Osteoblast (primary cell): ENCODE measurements around the gene SPI1. TPM values are rescaled to one million over a fixed set of nuclear protein-coding genes. Genes with fewer than 3 reads are reported as not detected.
A peak's percentile ranks its signal among the peaks of the same experiment; 100 is the strongest.

Source experiments
- DNase-seq: peaks from one replicate; pipeline ENCODE4 v3.0.0; 2011; ENCODE audit warnings: low spot score, mixed read lengths; ENCODE audit not compliant: insufficient read length; ENCODE audit errors: missing footprints
- H2AFZ ChIP-seq: 2 replicates; pipeline ENCODE4 v1.6.0; 2011; ENCODE audit warnings: mild to moderate bottlenecking, low read length
- H3K27ac ChIP-seq: 2 replicates; pipeline ENCODE4 v1.5.1; 2011; ENCODE audit warnings: mild to moderate bottlenecking, low read depth, low read length, moderate library complexity
- H3K27me3 ChIP-seq: 2 replicates; pipeline ENCODE4 v1.6.0; 2012; ENCODE audit warnings: mild to moderate bottlenecking, control low read depth, inconsistent platforms, low read length, moderate library complexity; ENCODE audit not compliant: insufficient read depth
- H3K36me3 ChIP-seq: 2 replicates; pipeline ENCODE4 v1.5.1; 2011; ENCODE audit warnings: mild to moderate bottlenecking, low read length, control low read depth, moderate library complexity; ENCODE audit not compliant: insufficient read depth
- H3K4me1 ChIP-seq: 2 replicates; pipeline ENCODE4 v1.5.1; 2011; ENCODE audit warnings: mild to moderate bottlenecking, low read length, control low read depth, moderate library complexity; ENCODE audit not compliant: insufficient read depth
- H3K4me2 ChIP-seq: 2 replicates; pipeline ENCODE4 v1.6.0; 2011; ENCODE audit warnings: mild to moderate bottlenecking, low read length; ENCODE audit not compliant: insufficient read depth
- H3K4me3 ChIP-seq: fragments of 200-600 bp; sonication (generic); 3 replicates; pipeline ENCODE4 v1.5.1; 2012; ENCODE audit warnings: mild to moderate bottlenecking, low read length, inconsistent platforms; ENCODE audit not compliant: insufficient read depth
- H3K79me2 ChIP-seq: 2 replicates; pipeline ENCODE4 v1.6.0; 2012; ENCODE audit warnings: mild to moderate bottlenecking, low read length, control low read depth, inconsistent platforms; ENCODE audit not compliant: insufficient read depth
- H3K9me3 ChIP-seq: 2 replicates; pipeline ENCODE4 v1.5.1; 2011; ENCODE audit warnings: low read depth, low read length, control low read depth
- H4K20me1 ChIP-seq: 2 replicates; pipeline ENCODE4 v1.6.0; 2012; ENCODE audit warnings: mild to moderate bottlenecking, low read length, control low read depth; ENCODE audit not compliant: insufficient read depth
- total RNA-seq: library from RNA; depleted of rRNA; stranded (reverse); fragments of >200 nt; gene quantifications from 2 replicates; pipeline ENCODE4 v1.2.3, GENCODE V29; 2012
- TF ChIP-seq, protein P1 (sequence below): IDR thresholded peaks from 2 replicates; pipeline ENCODE4 v1.5.1; 2011; ENCODE audit warnings: mild to moderate bottlenecking, low read depth, low read length, moderate library complexity; ENCODE audit errors: extremely low read depth

Gene SPI1
- total RNA-seq, 1 donor = not detected

DNA sequence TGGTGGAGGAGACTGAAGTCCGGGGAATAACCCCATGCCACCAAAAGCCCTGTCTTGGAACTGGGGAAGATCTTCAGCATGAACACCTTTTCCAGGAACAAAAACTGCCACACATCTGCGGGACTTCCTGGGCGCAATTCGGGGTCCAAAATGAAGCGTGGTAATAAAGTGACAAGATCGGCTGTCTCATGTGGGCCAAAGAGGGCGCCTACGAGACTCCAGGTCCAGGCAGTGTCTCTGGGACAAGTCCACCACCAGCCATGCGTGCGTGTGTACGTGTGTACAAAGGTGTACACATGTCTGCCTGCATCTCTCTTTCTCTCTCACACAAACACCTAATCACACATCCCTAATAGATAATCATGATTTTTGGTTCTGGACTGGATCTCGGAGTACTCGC lies 16.9 kb downstream of the SPI1 start:
- H2AFZ ChIP-seq = no peak overlapping the region
- no peak for DNase-seq
- H3K4me2 ChIP-seq = no peak overlapping the region
- no peak overlapping the region for H3K4me3 ChIP-seq
- H3K27me3 ChIP-seq = no peaks in the 10 kb centered on the region
- TF ChIP-seq, protein P1, sequence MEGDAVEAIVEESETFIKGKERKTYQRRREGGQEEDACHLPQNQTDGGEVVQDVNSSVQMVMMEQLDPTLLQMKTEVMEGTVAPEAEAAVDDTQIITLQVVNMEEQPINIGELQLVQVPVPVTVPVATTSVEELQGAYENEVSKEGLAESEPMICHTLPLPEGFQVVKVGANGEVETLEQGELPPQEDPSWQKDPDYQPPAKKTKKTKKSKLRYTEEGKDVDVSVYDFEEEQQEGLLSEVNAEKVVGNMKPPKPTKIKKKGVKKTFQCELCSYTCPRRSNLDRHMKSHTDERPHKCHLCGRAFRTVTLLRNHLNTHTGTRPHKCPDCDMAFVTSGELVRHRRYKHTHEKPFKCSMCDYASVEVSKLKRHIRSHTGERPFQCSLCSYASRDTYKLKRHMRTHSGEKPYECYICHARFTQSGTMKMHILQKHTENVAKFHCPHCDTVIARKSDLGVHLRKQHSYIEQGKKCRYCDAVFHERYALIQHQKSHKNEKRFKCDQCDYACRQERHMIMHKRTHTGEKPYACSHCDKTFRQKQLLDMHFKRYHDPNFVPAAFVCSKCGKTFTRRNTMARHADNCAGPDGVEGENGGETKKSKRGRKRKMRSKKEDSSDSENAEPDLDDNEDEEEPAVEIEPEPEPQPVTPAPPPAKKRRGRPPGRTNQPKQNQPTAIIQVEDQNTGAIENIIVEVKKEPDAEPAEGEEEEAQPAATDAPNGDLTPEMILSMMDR = no peak
- H3K4me1 ChIP-seq = no peaks in the 10 kb centered on the region
- H3K27ac ChIP-seq = no peak overlapping the region
- no peaks in the 10 kb centered on the region for H3K36me3 ChIP-seq
- no peaks in the 10 kb centered on the region for H3K79me2 ChIP-seq
- no peaks in the 10 kb centered on the region for H3K9me3 ChIP-seq
- no peaks in the 10 kb centered on the region for H4K20me1 ChIP-seq

- H3K4me3 ChIP-seq = no peak overlapping the region
- H3K4me2 ChIP-seq = no peak overlapping the region
- H3K9me3 ChIP-seq = no peaks in the 10 kb centered on the region
- H3K4me1 ChIP-seq = no peaks in the 10 kb centered on the region
- H3K36me3 ChIP-seq = no peaks in the 10 kb centered on the region
- no peaks in the 10 kb centered on the region for H4K20me1 ChIP-seq
- H3K27ac ChIP-seq = no peak overlapping the region
- H3K27me3 ChIP-seq = no peaks in the 10 kb centered on the region
- TF ChIP-seq, protein P1 = no peak
- H3K79me2 ChIP-seq = no peaks in the 10 kb centered on the region
- no peak overlapping the region for H2AFZ ChIP-seq
- DNase-seq = no peak
Measured at GRCh38 chr11:47360341-47360740, 18.0 kb downstream of the SPI1 start.

DNA sequence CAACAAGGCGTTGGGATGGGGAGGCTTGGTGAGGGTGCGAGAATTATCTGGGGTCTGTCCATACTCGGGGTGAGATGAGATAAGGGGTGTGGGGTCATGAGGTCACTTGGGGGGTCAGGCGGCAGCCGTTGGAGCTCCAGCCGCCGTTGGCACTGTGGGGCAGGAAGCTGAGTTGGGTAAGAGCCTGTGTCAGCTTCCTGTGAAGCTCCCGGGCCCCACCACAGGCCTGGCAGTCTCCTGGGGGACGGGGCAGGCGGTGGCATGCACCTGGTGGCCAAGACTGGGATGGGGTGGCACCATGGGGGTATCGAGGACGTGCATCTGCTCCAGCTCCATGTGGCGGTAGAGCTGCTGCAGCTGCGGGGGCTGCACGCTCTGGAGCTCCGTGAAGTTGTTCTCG lies 18.8 kb downstream of the SPI1 start:
- no peaks in the 10 kb centered on the region for H3K79me2 ChIP-seq
- no peak overlapping the region for H2AFZ ChIP-seq
- no peak overlapping the region for H3K4me3 ChIP-seq
- no peaks in the 10 kb centered on the region for H3K36me3 ChIP-seq
- H3K4me2 ChIP-seq = no peak overlapping the region
- TF ChIP-seq, protein P1 = no peak
- DNase-seq = peak; percentile 34
- H3K27me3 ChIP-seq = no peaks in the 10 kb centered on the region
- no peaks in the 10 kb centered on the region for H3K4me1 ChIP-seq
- no peaks in the 10 kb centered on the region for H4K20me1 ChIP-seq
- H3K9me3 ChIP-seq = no peaks in the 10 kb centered on the region
- H3K27ac ChIP-seq = no peak overlapping the region

DNA sequence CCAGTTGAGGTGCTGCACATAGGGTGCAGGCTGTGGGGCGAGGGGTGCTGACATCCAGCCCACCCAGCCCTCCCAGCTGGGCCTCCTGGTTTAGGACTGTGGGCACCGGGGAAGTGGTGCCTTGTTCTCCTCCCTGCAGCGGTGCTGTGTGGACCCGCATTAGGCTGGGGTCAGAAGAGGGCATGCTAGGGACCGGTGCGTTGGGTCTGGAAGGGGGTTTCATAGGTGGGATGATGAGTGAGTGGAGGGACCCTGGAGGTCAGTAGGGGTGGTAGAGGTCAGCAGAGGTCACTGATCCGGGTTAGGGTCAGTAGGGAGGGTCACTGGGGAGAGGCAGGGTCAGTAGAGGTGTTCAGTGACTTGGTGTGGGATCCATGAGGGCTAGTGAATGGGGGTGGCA lies 19.2 kb downstream of the SPI1 start:
- TF ChIP-seq, protein P1 = no peak
- H3K27me3 ChIP-seq = no peaks in the 10 kb centered on the region

More for the DNA sequence above, 19.2 kb downstream of the SPI1 start:
- DNase-seq = peak; percentile 52
- H3K4me3 ChIP-seq = no peak overlapping the region
- no peak overlapping the region for H3K27ac ChIP-seq
- no peaks in the 10 kb centered on the region for H3K9me3 ChIP-seq
- H4K20me1 ChIP-seq = no peaks in the 10 kb centered on the region
- H3K79me2 ChIP-seq = no peaks in the 10 kb centered on the region
- no peaks in the 10 kb centered on the region for H3K36me3 ChIP-seq
- H2AFZ ChIP-seq = no peak overlapping the region
- H3K4me2 ChIP-seq = no peak overlapping the region
- H3K4me1 ChIP-seq = no peaks in the 10 kb centered on the region
